Left ventricle myocardium superior (tissue), 1 donor: ENCODE results near the gene CCDC192. TPM values are rescaled to one million over a fixed set of nuclear protein-coding genes. Genes with fewer than 3 reads are reported as not detected.

ENCODE experiments used
- ATAC-seq: fragments of 200-7000 bp; cut with Tn5 transposase; one replicate; pipeline ENCODE4 v1.9.1; 2020; ENCODE audit warnings: mild to moderate bottlenecking, moderate library complexity
- DNase-seq: peaks from one replicate; pipeline ENCODE4 v3.0.0-alpha.2; 2020
- intact Hi-C: fragments of 100-400 bp; cut with micrococcal nuclease; formaldehyde crosslinking; loops from one replicate; pipeline ENCODE4 v1.11.0; 2022
- total RNA-seq: library from RNA; stranded (reverse); fragmentation: NEBNext Ultra II Directional; extraction: Animal tissue kit (Norgen Biotek cat#: 25700); gene quantifications from one replicate; pipeline ENCODE4 v1.2.1, GENCODE V29; 2021
- donor health status: DM: no; HTN: yes; CAD: no; lungs with severe emphysema.

CCDC192 gene
- total RNA-seq, 1 donor from 2014 or later, result not detected

GRCh38 chr5:127799293-127799905 lies 96.2 kb downstream of the CCDC192 start:
- DNase-seq (no peak), ATAC-seq (no peak)
- intact Hi-C loops, result no loop called here

GRCh38 chr5:127801751-127802476 lies 98.7 kb downstream of the CCDC192 start:
- intact Hi-C loops, result no loop called here
- no peak for DNase-seq

GRCh38 chr5:127802477-127802865 lies 99.3 kb downstream of the CCDC192 start:
- intact Hi-C loops, result no loop called here
- ATAC-seq (no peak), DNase-seq (no peak)

More at GRCh38 chr5:127801751-127802476, 98.7 kb downstream of the CCDC192 start:
- no peak for ATAC-seq

- DNase-seq (no peak), ATAC-seq (no peak)
- intact Hi-C loops, result no loop called here
Measured at GRCh38 chr5:127804886-127805426, 101.8 kb downstream of the CCDC192 start.

GRCh38 chr5:127805448-127805847 lies 102.3 kb downstream of the CCDC192 start:
- intact Hi-C loops, result no loop called here
- DNase-seq (no peak), ATAC-seq (no peak)

- ATAC-seq (no peak), DNase-seq (no peak)
- intact Hi-C loops, result no loop called here
Measured at GRCh38 chr5:127806776-127807175, 103.6 kb downstream of the CCDC192 start.

GRCh38 chr5:127809533-127809932 lies 106.3 kb downstream of the CCDC192 start:
- ATAC-seq (no peak), DNase-seq (no peak)
- intact Hi-C loops, result no loop called here

GRCh38 chr5:127810017-127810416 lies 106.8 kb downstream of the CCDC192 start:
- ATAC-seq, result no peak
- intact Hi-C loops, result no loop called here
- DNase-seq, result no peak

GRCh38 chr5:127810707-127811490 lies 107.7 kb downstream of the CCDC192 start:
- intact Hi-C loops, result no loop called here
- DNase-seq (no peak), ATAC-seq (no peak)

- ATAC-seq, result no peak
- intact Hi-C loops, result no loop called here
- DNase-seq, result no peak
Measured at GRCh38 chr5:127812570-127812969, 109.4 kb downstream of the CCDC192 start.

GRCh38 chr5:127813633-127814587 lies 110.7 kb downstream of the CCDC192 start:
- no peak for ATAC-seq

GRCh38 chr5:127814588-127814973 lies 111.4 kb downstream of the CCDC192 start:
- ATAC-seq, result no peak
- DNase-seq, result no peak
- intact Hi-C loops, result no loop called here

More at GRCh38 chr5:127813633-127814587, 110.7 kb downstream of the CCDC192 start:
- no peak for DNase-seq
- intact Hi-C loops, result no loop called here

- no peak for DNase-seq
Measured at GRCh38 chr5:127820910-127821553, 117.8 kb downstream of the CCDC192 start.

GRCh38 chr5:127821896-127822295 lies 118.7 kb downstream of the CCDC192 start:
- intact Hi-C loops, result no loop called here
- ATAC-seq, result no peak
- DNase-seq, result no peak

More at GRCh38 chr5:127820910-127821553, 117.8 kb downstream of the CCDC192 start:
- intact Hi-C loops, result no loop called here
- no peak for ATAC-seq

GRCh38 chr5:127824126-127824525 lies 120.9 kb downstream of the CCDC192 start:
- DNase-seq, result no peak
- no peak for ATAC-seq
- intact Hi-C loops, result no loop called here

GRCh38 chr5:127826011-127826410 lies 122.8 kb downstream of the CCDC192 start:
- no peak for DNase-seq
- no peak for ATAC-seq
- intact Hi-C loops, result no loop called here

- DNase-seq, result no peak
- intact Hi-C loops, result no loop called here
- ATAC-seq, result no peak
Measured at GRCh38 chr5:127827451-127827850, 124.3 kb downstream of the CCDC192 start.

- ATAC-seq (no peak), DNase-seq (no peak)
- intact Hi-C loops, result no loop called here
Measured at GRCh38 chr5:127830157-127830556, 127.0 kb downstream of the CCDC192 start.
